ENCODE measurements around the gene KLHL21. TPM values are rescaled to one million over a fixed set of nuclear protein-coding genes. Genes with fewer than 3 reads are reported as not detected.

The KLHL21 gene
- total and polyA plus RNA-seq, 2 of the 4 experiments (the other 2 are of a cell fraction) = 12.0 to 36.7 TPM

GRCh38 chr1:6570987-6571386 is 31.7 kb downstream of the KLHL21 start:
- Histone ChIP-seq H2BK120ac (ENCODE audit: low read depth, low read length) (no peak overlapping the region), H4K8ac (ENCODE audit: low read depth in 2 of 2, low read length in 2 of 2) (no peak overlapping the region), H3K27ac (ENCODE audit: insufficient read depth, low read length) (no peak overlapping the region), H3K9me1 (ENCODE audit: insufficient read depth, low read length) (no peaks in the 10 kb centered on the region), H3K9ac (ENCODE audit: low read depth, low read length) (no peak overlapping the region), H3K14ac (replicated peaks; ENCODE audit: low read depth, low read length) (no peak overlapping the region), H3K4ac (ENCODE audit: low read depth, low read length) (no peak overlapping the region), H2BK20ac (ENCODE audit: low read depth, low read length) (no peak overlapping the region), H4K5ac (ENCODE audit: low read depth, low read length) (no peak overlapping the region), H3K18ac (ENCODE audit: low read depth, low read length) (no peak overlapping the region), H4K91ac (ENCODE audit: insufficient read depth, low read depth, low read length) (no peak overlapping the region), H3K9me3 (ENCODE audit: control insufficient read depth, insufficient read depth, low read length) (peaks cover 10% of the 10 kb centered on the region), H2AK9ac (replicated peaks; ENCODE audit: low read depth, low read length, poor library complexity) (no peak overlapping the region), H2BK5ac (ENCODE audit: low read depth, low read length, poor library complexity, severe bottlenecking) (no peak overlapping the region), H3K56ac (ENCODE audit: extremely low read depth, insufficient read depth, low read length) (no peak overlapping the region), H3K4me3 (ENCODE audit: insufficient read depth, low read depth, low read length) (no peak overlapping the region), H2AK5ac (ENCODE audit: low read depth, low read length) (no peak overlapping the region), H4K20me1 (ENCODE audit: insufficient read depth, low read length) (no peaks in the 10 kb centered on the region), H3K36me3 (ENCODE audit: control insufficient read depth, insufficient read depth, low read length) (no peaks in the 10 kb centered on the region), H3K79me1 (ENCODE audit: low read depth in 1 of 2, low read length in 2 of 2) (no peaks in the 10 kb centered on the region), H2BK15ac (ENCODE audit: low read depth, low read length) (no peak overlapping the region), H3K4me2 (ENCODE audit: low read depth, low read length) (no peak overlapping the region), H3K23ac (ENCODE audit: low read depth, low read length) (no peak overlapping the region), H3K4me1 (ENCODE audit: control insufficient read depth, insufficient read depth, low read length) (no peaks in the 10 kb centered on the region), H2AFZ (replicated peaks; ENCODE audit: low read length, poor library complexity) (peak overlapping the region; percentile 21), H3K27me3 (ENCODE audit: control insufficient read depth, insufficient read depth, low read length) (peaks cover 29% of the 10 kb centered on the region)
- ATAC-seq (ENCODE audit: low read depth) = no peak
- in situ Hi-C loops (cut with MboI; ENCODE audit: low sequenced_read_pairs) (no loop called here), intact Hi-C loops (cut with micrococcal nuclease) (no loop called here), dilution Hi-C loops (cut with HindIII; ENCODE audit: low sequenced_read_pairs, unreplicated experiment) (no loop called here)
- 41% methylated on average over 4 of the region's 5 CpGs; no CpG with 5 or more reads in 1 of the 2 experiments for WGBS, 2 experiments (ENCODE audit: extremely low coverage in 2 of 2, insufficient read length in 1 of 2)
- TF ChIP-seq MXI1 (IDR thresholded peaks at IDR 0.05; ENCODE audit: borderline replicate concordance, low read depth, low read length) (no peak), CTCF (conservative IDR thresholded peaks at IDR 0.05; ENCODE audit: low read depth, low read length) (no peak), NFE2L2 (IDR thresholded peaks at IDR 0.05; ENCODE audit: low read depth, low read length) (no peak), CEBPB (IDR thresholded peaks at IDR 0.05; ENCODE audit: low read depth, low read length) (no peak), SMC3 (IDR thresholded peaks at IDR 0.05; ENCODE audit: low read depth, low read length) (no peak), MAFK (IDR thresholded peaks at IDR 0.05; ENCODE audit: low read depth, low read length) (no peak), CHD1 (IDR thresholded peaks at IDR 0.05; ENCODE audit: low read depth, low read length) (no peak), RFX5 (IDR thresholded peaks at IDR 0.05; ENCODE audit: low read depth, low read length) (no peak), MAZ (IDR thresholded peaks at IDR 0.05; ENCODE audit: borderline replicate concordance, low read depth, low read length) (no peak), RAD21 (IDR thresholded peaks at IDR 0.05; ENCODE audit: low read length) (no peak), POLR2A (IDR thresholded peaks at IDR 0.05; ENCODE audit: low read depth, low read length) (no peak), BHLHE40 (IDR thresholded peaks at IDR 0.05; ENCODE audit: low read depth, low read length) (no peak)
- TF ChIP-seq, protein P1, sequence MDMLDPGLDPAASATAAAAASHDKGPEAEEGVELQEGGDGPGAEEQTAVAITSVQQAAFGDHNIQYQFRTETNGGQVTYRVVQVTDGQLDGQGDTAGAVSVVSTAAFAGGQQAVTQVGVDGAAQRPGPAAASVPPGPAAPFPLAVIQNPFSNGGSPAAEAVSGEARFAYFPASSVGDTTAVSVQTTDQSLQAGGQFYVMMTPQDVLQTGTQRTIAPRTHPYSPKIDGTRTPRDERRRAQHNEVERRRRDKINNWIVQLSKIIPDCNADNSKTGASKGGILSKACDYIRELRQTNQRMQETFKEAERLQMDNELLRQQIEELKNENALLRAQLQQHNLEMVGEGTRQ (IDR thresholded peaks at IDR 0.05; ENCODE audit: low read depth, low read length) = no peak
- BruUV-seq (replicated peaks) = no TSS peak
- POLR2A ChIA-PET (ENCODE audit: unreplicated experiment) = no interaction called here
- CTCF ChIA-PET = no interaction called here
- DNase-seq = no peak
